Measurements from ENCODE around the gene PIK3CG. TPM values are rescaled to one million over a fixed set of nuclear protein-coding genes. Genes with fewer than 3 reads are reported as not detected.
A peak's percentile ranks its signal among the peaks of the same experiment; 100 is the strongest.

Gene PIK3CG
- total RNA-seq, 1 donor from 2014 or later: 15.7 TPM

DNA sequence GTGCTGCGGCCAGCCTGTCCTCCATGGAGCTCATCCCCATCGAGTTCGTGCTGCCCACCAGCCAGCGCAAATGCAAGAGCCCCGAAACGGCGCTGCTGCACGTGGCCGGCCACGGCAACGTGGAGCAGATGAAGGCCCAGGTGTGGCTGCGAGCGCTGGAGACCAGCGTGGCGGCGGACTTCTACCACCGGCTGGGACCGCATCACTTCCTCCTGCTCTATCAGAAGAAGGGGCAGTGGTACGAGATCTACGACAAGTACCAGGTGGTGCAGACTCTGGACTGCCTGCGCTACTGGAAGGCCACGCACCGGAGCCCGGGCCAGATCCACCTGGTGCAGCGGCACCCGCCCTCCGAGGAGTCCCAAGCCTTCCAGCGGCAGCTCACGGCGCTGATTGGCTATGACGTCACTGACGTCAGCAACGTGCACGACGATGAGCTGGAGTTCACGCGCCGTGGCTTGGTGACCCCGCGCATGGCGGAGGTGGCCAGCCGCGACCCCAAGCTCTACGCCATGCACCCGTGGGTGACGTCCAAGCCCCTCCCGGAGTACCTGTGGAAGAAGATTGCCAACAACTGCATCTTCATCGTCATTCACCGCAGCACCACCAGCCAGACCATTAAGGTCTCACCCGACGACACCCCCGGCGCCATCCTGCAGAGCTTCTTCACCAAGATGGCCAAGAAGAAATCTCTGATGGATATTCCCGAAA is 2.7 kb downstream of the PIK3CG start:
- ATAC-seq (no peak), DNase-seq (no peak)
- H3K9me3 ChIP-seq: no peaks in the 10 kb centered on the region
- TF ChIP-seq, protein P1, sequence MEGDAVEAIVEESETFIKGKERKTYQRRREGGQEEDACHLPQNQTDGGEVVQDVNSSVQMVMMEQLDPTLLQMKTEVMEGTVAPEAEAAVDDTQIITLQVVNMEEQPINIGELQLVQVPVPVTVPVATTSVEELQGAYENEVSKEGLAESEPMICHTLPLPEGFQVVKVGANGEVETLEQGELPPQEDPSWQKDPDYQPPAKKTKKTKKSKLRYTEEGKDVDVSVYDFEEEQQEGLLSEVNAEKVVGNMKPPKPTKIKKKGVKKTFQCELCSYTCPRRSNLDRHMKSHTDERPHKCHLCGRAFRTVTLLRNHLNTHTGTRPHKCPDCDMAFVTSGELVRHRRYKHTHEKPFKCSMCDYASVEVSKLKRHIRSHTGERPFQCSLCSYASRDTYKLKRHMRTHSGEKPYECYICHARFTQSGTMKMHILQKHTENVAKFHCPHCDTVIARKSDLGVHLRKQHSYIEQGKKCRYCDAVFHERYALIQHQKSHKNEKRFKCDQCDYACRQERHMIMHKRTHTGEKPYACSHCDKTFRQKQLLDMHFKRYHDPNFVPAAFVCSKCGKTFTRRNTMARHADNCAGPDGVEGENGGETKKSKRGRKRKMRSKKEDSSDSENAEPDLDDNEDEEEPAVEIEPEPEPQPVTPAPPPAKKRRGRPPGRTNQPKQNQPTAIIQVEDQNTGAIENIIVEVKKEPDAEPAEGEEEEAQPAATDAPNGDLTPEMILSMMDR (IDR thresholded peaks at IDR 0.05): no peak
- no peak overlapping the region for H3K4me3 ChIP-seq
- H3K36me3 ChIP-seq: peaks cover 8% of the 10 kb centered on the region
- intact Hi-C loops (cut with DNase I): no loop called here
- H3K27me3 ChIP-seq: no peaks in the 10 kb centered on the region
- no peak overlapping the region for H3K27ac ChIP-seq
- H3K4me1 ChIP-seq: peaks cover 11% of the 10 kb centered on the region

DNA sequence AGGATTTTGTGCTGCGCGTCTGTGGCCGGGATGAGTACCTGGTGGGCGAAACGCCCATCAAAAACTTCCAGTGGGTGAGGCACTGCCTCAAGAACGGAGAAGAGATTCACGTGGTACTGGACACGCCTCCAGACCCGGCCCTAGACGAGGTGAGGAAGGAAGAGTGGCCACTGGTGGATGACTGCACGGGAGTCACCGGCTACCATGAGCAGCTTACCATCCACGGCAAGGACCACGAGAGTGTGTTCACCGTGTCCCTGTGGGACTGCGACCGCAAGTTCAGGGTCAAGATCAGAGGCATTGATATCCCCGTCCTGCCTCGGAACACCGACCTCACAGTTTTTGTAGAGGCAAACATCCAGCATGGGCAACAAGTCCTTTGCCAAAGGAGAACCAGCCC is 3.3 kb downstream of the PIK3CG start:
- Histone ChIP-seq H3K4me3 (no peak overlapping the region), H3K27me3 (no peaks in the 10 kb centered on the region), H3K9me3 (no peaks in the 10 kb centered on the region), H3K4me1 (peaks cover 11% of the 10 kb centered on the region), H3K27ac (no peak overlapping the region), H3K36me3 (peaks cover 8% of the 10 kb centered on the region)
- ATAC-seq (no peak), DNase-seq (no peak)
- intact Hi-C loops (cut with DNase I): no loop called here
- TF ChIP-seq, protein P1 (IDR thresholded peaks at IDR 0.05): no peak

DNA sequence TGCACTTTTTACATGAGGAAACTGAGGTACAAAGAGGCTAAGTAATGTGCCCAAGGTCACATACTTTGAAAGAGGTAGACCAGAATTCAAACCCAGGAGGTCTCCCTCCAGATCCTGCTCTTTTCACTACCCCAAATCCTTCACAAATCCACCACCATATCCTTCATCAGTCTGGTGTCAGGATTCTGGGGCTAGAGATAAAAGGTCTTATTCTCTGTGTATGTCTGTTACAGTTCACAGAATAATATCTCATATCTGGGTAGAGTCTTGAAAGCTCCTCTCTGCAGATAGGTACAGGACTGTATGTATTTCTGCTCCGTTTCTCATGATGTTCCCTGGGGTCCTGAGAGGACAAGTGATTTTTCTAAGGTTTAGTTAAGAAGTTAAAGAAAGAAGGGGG is 4.9 kb downstream of the PIK3CG start:
- Histone ChIP-seq H3K4me1 (no peaks in the 10 kb centered on the region), H3K4me3 (no peak overlapping the region), H3K27me3 (no peaks in the 10 kb centered on the region), H3K27ac (no peak overlapping the region), H3K36me3 (peaks cover 8% of the 10 kb centered on the region), H3K9me3 (no peaks in the 10 kb centered on the region)
- intact Hi-C loops (cut with DNase I): no loop called here
- no peak for DNase-seq
- ATAC-seq: no peak
- TF ChIP-seq, protein P1 (IDR thresholded peaks at IDR 0.05): no peak

DNA sequence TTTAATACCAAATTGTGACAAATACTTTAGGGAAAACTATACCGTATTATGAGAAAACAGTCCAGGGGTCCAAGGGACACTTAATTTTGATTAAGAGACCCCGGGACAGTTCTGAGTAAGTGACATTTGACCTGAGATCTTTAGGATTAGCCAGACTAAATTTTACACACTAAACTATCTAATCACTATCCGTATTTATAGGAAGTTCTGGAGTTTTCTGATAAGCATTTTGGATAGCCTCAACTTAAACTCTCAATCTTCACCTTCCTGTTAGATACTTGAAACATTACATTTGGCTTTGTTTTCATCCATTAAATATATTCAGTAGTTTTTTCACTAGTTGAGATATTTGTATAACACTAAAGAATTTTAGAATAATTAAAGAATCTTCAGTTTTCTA is 5.4 kb downstream of the PIK3CG start:
- Histone ChIP-seq H3K27me3 (no peaks in the 10 kb centered on the region), H3K36me3 (peaks cover 8% of the 10 kb centered on the region), H3K9me3 (no peaks in the 10 kb centered on the region), H3K4me1 (no peaks in the 10 kb centered on the region), H3K27ac (no peak overlapping the region), H3K4me3 (no peak overlapping the region)
- ATAC-seq: no peak
- no peak for DNase-seq
- intact Hi-C loops (cut with DNase I): no loop called here
- TF ChIP-seq, protein P1 (IDR thresholded peaks at IDR 0.05): no peak

DNA sequence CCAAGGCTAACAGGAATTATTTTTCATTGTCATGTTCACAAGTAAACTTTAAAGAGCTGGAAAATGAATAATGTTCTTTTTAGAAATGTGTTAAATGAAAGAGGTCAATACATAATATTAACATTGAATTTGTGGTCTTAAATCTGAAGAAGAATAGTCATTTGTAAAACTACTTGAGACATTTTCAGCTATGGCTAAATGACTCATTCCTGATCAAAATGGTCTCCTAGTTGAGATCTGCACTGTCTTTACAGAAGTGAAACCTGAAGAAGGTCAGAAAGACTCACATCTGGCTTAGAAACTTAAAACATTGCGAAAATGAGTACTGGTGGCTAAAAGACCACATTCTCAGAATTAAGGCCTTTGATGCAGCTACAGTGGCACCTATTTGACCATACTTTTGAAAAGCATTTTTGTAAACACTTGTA is 5.9 kb downstream of the PIK3CG start:
- H3K27ac ChIP-seq: no peak overlapping the region
- no peaks in the 10 kb centered on the region for H3K4me1 ChIP-seq
- H3K36me3 ChIP-seq: peaks cover 8% of the 10 kb centered on the region
- peak; percentile 58 for ATAC-seq
- no peaks in the 10 kb centered on the region for H3K27me3 ChIP-seq
- TF ChIP-seq, protein P1 (IDR thresholded peaks at IDR 0.05): no peak
- no peak for DNase-seq
- H3K9me3 ChIP-seq: no peaks in the 10 kb centered on the region
- peak overlapping the region; percentile 1 for H3K4me3 ChIP-seq
- intact Hi-C loops (cut with DNase I): no loop called here
